Mammary epithelial cell (primary cell): Measurements from ENCODE around the gene TMC3.
"Not testable (repeated sequence)": the region's sequence is repeated elsewhere in the genome, so short reads cannot be mapped to it uniquely, and the experiment has no call there.

ENCODE experiments used
- CTCF ChIP-seq, 2 donors: IDR thresholded peaks in 1 of 2; conservative IDR thresholded peaks in 1 of 2; 2 replicates each; pipeline ENCODE4 v1.5.1; 2011 to 2012; ENCODE audit warnings: inconsistent platforms in 2 of 2, low read length in 2 of 2, mild to moderate bottlenecking in 2 of 2, control low read depth in 1 of 2, low read depth in 1 of 2; ENCODE audit not compliant: insufficient read depth in 1 of 2; ENCODE audit errors: extremely low read depth in 1 of 2
- EZH2 ChIP-seq: IDR thresholded peaks from 2 replicates; pipeline ENCODE4 v1.6.1; 2012; ENCODE audit warnings: low read length, inconsistent platforms, borderline replicate concordance

- TF ChIP-seq CTCF (conservative IDR thresholded peaks at IDR 0.05 in 1 of 2, IDR thresholded peaks at IDR 0.05 in 1 of 2; ENCODE audit: extremely low read depth in 1 of 2, insufficient read depth in 1 of 2, low read depth in 1 of 2, low read length in 2 of 2); EZH2: not testable (repeated sequence)
These were observed 40.4 kb upstream of the TMC3 start for GRCh38 chr15:81414274-81414968.
